OCI-LY3 (cell line): ENCODE measurements around the gene RPS14.

ENCODE experiments used
- H2AFZ ChIP-seq: fragments of 200-600, 300-600 bp; shearing (Covaris generic); 2 replicates; pipeline ENCODE4 v1.6.0; 2014; ENCODE audit warnings: antibody characterized with exemption, low read depth, low read length
- H3K27ac ChIP-seq: fragments of 200-600, 300-600 bp; sonication (generic); 2 replicates; pipeline ENCODE4 v1.5.1; 2014; ENCODE audit warnings: mild to moderate bottlenecking, low read length, moderate library complexity, mixed read lengths
- H3K27me3 ChIP-seq: fragments of 200-600, 300-600 bp; sonication (generic); 2 replicates; pipeline ENCODE4 v1.6.1; 2014; ENCODE audit warnings: low read depth, low read length, mixed read lengths
- H3K36me3 ChIP-seq: fragments of 200-600, 300-600 bp; sonication (generic); replicated peaks from 2 replicates; pipeline ENCODE3; 2014; ENCODE audit warnings: low read depth, low read length, mixed read lengths
- H3K4me1 ChIP-seq: fragments of 300-600, 200-600 bp; sonication (generic); 2 replicates; pipeline ENCODE4 v1.6.1; 2014; ENCODE audit warnings: low read length, mixed read lengths
- H3K4me2 ChIP-seq: fragments of 200-600, 300-600 bp; sonication (generic); 2 replicates; pipeline ENCODE4 v1.6.1; 2014; ENCODE audit warnings: low read length, mixed read lengths
- H3K4me3 ChIP-seq: fragments of 300-600, 200-600 bp; sonication (generic); 2 replicates; pipeline ENCODE4 v1.5.1; 2014; ENCODE audit warnings: antibody characterized with exemption, mild to moderate bottlenecking, low read length, moderate library complexity
- H3K79me2 ChIP-seq: fragments of 300-600, 200-600 bp; shearing (Covaris generic); 2 replicates; pipeline ENCODE4 v1.6.1; 2014; ENCODE audit warnings: mild to moderate bottlenecking, low read length, mixed read lengths
- H3K9ac ChIP-seq: fragments of 300-600, 200-600 bp; shearing (Covaris generic); 2 replicates; pipeline ENCODE4 v1.6.0; 2014; ENCODE audit warnings: mild to moderate bottlenecking, low read length, moderate library complexity
- H3K9me3 ChIP-seq: fragments of 200-600, 300-600 bp; shearing (Covaris generic); 2 replicates; pipeline ENCODE4 v1.6.1; 2014; ENCODE audit warnings: low read length, mixed read lengths; ENCODE audit not compliant: insufficient read depth
- H4K20me1 ChIP-seq: fragments of 200-600, 300-600 bp; sonication (generic); 2 replicates; pipeline ENCODE4 v1.6.1; 2016; ENCODE audit warnings: low read length, mixed read lengths; ENCODE audit not compliant: insufficient read depth
- CTCF ChIP-seq: fragments of 200-600, 300-600 bp; sonication (generic); IDR thresholded peaks from 2 replicates; pipeline ENCODE4 v1.5.1; 2014; ENCODE audit warnings: antibody characterized with exemption, low read length, low read depth
- EZH2phosphoT487 ChIP-seq: fragments of 200-600 bp; shearing (Covaris generic); IDR thresholded peaks from 2 replicates; pipeline ENCODE4 v1.6.1; 2018; ENCODE audit warnings: antibody characterized with exemption, mixed run types, low read depth

RPS14 gene

GRCh38 chr5:150441813-150442698 lies 7.5 kb downstream of the RPS14 start:
- Histone ChIP-seq H3K4me2 (no peak overlapping the region), H4K20me1 (peaks cover 20% of the 10 kb centered on the region), H3K4me3 (no peak overlapping the region), H3K27ac (no peak overlapping the region), H2AFZ (no peak overlapping the region), H3K27me3 (no peaks in the 10 kb centered on the region), H3K36me3 (peaks cover 32% of the 10 kb centered on the region), H3K9me3 (no peaks in the 10 kb centered on the region), H3K9ac (no peak overlapping the region), H3K79me2 (peaks cover 8% of the 10 kb centered on the region), H3K4me1 (no peaks in the 10 kb centered on the region)
- TF ChIP-seq CTCF = no peak
- no peak for TF ChIP-seq EZH2phosphoT487

DNA sequence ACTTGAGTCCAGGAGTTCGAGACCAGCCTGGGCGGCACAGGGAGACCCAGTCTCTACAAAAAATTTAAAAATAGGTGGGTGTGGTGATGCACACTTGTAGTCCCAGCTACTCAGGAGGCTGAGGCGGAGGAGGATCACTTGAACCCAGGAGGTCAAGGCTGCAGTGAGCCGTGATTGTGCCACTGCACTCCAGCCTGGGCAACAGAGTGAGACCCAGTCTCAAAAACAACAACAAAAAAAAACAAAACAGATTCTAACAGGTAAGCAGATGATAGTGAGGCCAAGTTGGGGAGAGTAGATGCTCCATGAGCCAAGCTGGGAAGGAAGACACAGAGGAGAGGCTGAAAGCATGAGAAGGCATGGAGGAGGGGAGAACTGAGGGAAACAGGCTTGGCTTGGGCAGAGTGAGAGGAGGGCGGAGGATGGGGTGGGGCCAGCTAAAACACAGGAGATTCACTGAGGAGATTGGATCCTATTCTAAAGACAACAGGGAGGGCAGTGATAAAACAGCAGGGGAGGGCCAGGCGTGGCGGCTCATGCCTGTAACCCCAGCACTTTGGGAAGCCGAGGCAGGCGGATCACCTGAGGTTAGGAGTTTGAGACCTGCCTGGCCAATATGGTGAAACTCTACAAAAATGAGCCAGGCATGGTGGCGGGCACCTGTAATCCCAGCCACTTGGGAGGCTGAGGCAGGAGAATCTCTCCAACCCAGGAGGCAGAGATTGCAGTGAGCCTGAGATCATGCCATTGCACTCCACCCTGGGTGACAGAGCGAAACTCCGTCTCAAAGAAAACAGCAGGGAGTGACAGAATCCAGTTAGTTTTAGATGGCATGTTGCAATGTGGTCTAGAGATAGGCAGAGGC lies 8.4 kb downstream of the RPS14 start:
- no peak overlapping the region for H3K4me3 ChIP-seq
- H3K9ac ChIP-seq = no peak overlapping the region
- peaks cover 23% of the 10 kb centered on the region for H3K36me3 ChIP-seq
- H2AFZ ChIP-seq = no peak overlapping the region
- no peaks in the 10 kb centered on the region for H3K27me3 ChIP-seq
- H4K20me1 ChIP-seq = peaks cover 11% of the 10 kb centered on the region; the same call in 1 of the 2 replicates
- no peaks in the 10 kb centered on the region for H3K79me2 ChIP-seq
- H3K4me1 ChIP-seq = peaks cover 2% of the 10 kb centered on the region; the same call in 1 of the 2 replicates
- TF ChIP-seq CTCF (no peak), EZH2phosphoT487 (no peak)
- no peaks in the 10 kb centered on the region for H3K9me3 ChIP-seq
- no peak overlapping the region for H3K27ac ChIP-seq
- no peak overlapping the region for H3K4me2 ChIP-seq

DNA sequence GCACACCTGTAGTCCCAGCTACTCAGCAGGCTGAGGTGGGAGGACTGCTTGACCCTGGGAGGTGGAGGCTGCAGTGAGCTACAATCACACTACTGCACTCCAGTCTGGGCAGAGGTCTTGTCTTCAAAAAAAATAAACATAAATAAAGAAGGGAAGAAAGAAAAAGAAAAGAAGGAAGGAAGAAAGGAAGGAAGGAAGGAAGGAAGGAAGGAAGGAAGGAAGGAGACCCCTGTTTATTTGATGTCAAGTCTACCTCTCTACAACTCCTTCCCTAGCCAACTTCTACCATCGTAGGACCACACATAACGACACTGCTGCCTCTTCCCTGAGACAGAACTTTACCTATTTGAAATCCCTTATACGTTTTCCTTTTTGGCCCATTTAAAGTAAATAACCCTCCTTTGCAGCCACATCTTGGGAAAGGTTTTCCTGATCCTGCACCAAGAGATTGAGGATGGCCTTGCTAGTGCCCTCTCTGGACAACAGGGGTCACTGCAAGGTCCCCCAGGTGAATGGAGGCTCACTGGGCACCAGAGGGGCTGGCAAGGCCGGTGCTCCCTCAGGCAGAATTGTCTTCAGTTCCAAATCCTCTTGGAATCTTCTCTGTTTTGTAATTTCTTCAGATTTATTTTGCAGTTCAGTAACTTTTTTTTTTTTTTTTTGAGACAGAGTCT lies 10.5 kb downstream of the RPS14 start:
- Histone ChIP-seq H3K9me3 (no peaks in the 10 kb centered on the region), H3K36me3 (peaks cover 7% of the 10 kb centered on the region), H4K20me1 (no peaks in the 10 kb centered on the region), H3K9ac (no peak overlapping the region), H3K4me2 (no peak overlapping the region), H3K27me3 (no peaks in the 10 kb centered on the region), H3K4me1 (peaks cover 10% of the 10 kb centered on the region), H3K79me2 (no peaks in the 10 kb centered on the region), H2AFZ (no peak overlapping the region), H3K4me3 (no peak overlapping the region), H3K27ac (no peak overlapping the region)
- no peak for TF ChIP-seq EZH2phosphoT487
- peak; percentile 36 for TF ChIP-seq CTCF
